ENCODE results near the gene PPP4R3A.
"Not testable (repeated sequence)": the region's sequence is repeated elsewhere in the genome, so short reads cannot be mapped to it uniquely, and the experiment has no call there.

The PPP4R3A gene

GRCh38 chr14:91510171-91511042, at the start of gene PPP4R3A:
TSS of gene PPP4R3A (minus strand) at chr14:91510310. CDS start at chr14:91509647, 663 bp downstream.
- DNase-seq (ENCODE audit: low read depth) = peak; percentile 91

- DNase-seq (ENCODE audit: low read depth) = no peak
Observed at GRCh38 chr14:91555531-91555930, 45.4 kb upstream of the PPP4R3A start.

GRCh38 chr14:91554535-91555332, 44.6 kb upstream of the PPP4R3A start:
- DNase-seq (ENCODE audit: low read depth) = no peak

GRCh38 chr14:91548108-91548507, 38.0 kb upstream of the PPP4R3A start:
- no peak for DNase-seq (ENCODE audit: low read depth)

GRCh38 chr14:91545946-91546716, 36.0 kb upstream of the PPP4R3A start:
- DNase-seq (ENCODE audit: low read depth) = no peak

- no peak for DNase-seq (ENCODE audit: low read depth)
Observed at GRCh38 chr14:91545204-91545603, 35.1 kb upstream of the PPP4R3A start.

- no peak for DNase-seq (ENCODE audit: low read depth)
Observed at GRCh38 chr14:91536327-91536726, 26.2 kb upstream of the PPP4R3A start.

- not testable (repeated sequence) for DNase-seq (ENCODE audit: low read depth)
Observed at GRCh38 chr14:91534059-91534458, 23.9 kb upstream of the PPP4R3A start.

- DNase-seq (ENCODE audit: low read depth) = no peak
Observed at GRCh38 chr14:91533623-91534022, 23.5 kb upstream of the PPP4R3A start.

- DNase-seq (ENCODE audit: low read depth) = no peak
Observed at GRCh38 chr14:91523972-91524371, 13.9 kb upstream of the PPP4R3A start.

GRCh38 chr14:91521061-91521640, 11.0 kb upstream of the PPP4R3A start:
- no peak for DNase-seq (ENCODE audit: low read depth)

- DNase-seq (ENCODE audit: low read depth) = no peak
Observed at GRCh38 chr14:91520138-91520537, 10.0 kb upstream of the PPP4R3A start.

GRCh38 chr14:91519239-91520036, 9.3 kb upstream of the PPP4R3A start:
- no peak for DNase-seq (ENCODE audit: low read depth)

GRCh38 chr14:91516663-91517388, 6.7 kb upstream of the PPP4R3A start:
- no peak for DNase-seq (ENCODE audit: low read depth)

- no peak for DNase-seq (ENCODE audit: low read depth)
Observed at GRCh38 chr14:91515979-91516378, 5.9 kb upstream of the PPP4R3A start.

- DNase-seq (ENCODE audit: low read depth) = no peak
Observed at GRCh38 chr14:91511043-91511383, 903 bp upstream of the PPP4R3A start.

GRCh38 chr14:91509878-91510170, 286 bp downstream of the PPP4R3A start:
- no peak for DNase-seq (ENCODE audit: low read depth)

- peak; percentile 25 for DNase-seq (ENCODE audit: low read depth)
Observed at GRCh38 chr14:91509083-91509877, 830 bp downstream of the PPP4R3A start.

GRCh38 chr14:91508105-91508504, 2.0 kb downstream of the PPP4R3A start:
- no peak for DNase-seq (ENCODE audit: low read depth)

- no peak for DNase-seq (ENCODE audit: low read depth)
Observed at GRCh38 chr14:91506226-91506625, 3.9 kb downstream of the PPP4R3A start.
